ENCODE results near the gene MSANTD1.

Gene MSANTD1

GRCh38 chr4:3267576-3268394, 18.8 kb downstream of the MSANTD1 start:
- DNase-seq = no peak

DNA sequence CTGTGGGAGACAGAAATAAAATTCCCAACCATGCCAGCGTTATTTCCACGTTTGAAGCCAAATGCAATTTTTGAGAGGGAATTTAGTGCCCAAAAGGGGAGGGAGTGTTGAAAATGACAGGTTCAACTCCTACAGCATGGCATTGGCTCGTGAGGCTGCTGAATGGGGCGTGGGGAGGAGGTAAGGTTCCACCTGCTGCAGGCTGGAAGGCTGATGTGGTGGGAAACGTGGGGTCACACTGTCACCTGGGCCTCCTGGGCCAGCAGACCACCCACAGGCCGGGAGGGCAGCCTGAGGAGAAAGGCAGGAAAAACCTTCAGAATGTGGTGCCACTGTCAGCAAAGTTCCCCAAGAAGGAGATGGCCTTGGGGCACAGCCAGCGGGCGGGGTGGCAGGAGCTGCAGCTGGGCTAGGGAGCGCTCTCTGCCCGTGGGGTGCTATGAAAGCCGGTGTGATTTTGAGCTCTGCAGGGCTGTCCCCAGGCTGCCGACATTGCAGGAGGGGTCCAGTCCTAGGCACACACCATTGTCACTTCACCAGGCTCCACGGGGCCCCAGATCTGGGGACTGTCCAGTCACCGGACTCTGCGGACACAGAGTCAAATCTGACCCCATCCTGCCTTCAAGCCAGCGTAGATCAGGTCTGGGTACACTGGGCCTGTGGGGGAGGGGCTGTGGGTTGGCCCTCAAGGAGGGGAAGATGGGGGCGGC, 19.6 kb downstream of the MSANTD1 start:
- no peak for DNase-seq

DNA sequence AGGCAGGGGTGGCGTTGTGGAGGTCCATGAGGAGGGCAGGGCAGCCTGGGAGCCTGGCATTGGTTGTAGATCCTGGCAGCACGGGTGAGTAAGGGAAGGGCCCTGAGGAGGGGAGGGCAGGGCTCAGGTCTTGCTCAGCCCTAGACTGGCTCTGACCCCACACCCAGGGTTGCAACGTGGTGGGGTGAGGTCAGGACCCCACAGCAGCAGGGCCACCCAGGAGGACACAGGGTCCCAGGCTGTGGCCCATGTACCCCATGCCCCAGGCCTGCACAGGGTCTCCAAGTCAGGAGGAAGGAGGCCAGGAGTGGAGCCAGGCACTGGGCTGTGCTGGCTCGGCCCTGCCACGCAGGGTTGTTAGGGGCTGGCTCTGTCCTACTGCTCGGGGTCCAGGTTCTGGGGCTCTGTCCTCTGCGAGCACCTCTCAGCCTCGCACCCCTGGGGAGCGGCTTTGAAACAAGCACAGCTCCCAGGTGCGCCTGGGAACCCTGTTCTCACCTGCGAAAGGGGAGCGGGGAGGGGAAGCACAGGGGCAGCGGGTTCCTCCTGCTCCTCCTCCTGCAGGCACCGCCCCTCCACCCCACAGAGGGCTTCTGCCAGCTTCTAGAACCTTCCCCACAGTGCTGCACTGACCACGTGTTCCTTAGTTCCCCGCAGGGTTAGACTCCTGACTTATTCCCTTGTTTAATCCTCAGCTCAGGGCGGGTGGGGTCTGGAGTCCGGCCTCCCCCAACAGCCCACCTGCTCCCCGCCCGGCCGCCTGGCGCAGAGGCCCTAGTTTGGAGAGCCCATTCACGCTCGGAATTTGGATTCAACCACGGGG, 20.4 kb downstream of the MSANTD1 start:
- no peak for DNase-seq

DNA sequence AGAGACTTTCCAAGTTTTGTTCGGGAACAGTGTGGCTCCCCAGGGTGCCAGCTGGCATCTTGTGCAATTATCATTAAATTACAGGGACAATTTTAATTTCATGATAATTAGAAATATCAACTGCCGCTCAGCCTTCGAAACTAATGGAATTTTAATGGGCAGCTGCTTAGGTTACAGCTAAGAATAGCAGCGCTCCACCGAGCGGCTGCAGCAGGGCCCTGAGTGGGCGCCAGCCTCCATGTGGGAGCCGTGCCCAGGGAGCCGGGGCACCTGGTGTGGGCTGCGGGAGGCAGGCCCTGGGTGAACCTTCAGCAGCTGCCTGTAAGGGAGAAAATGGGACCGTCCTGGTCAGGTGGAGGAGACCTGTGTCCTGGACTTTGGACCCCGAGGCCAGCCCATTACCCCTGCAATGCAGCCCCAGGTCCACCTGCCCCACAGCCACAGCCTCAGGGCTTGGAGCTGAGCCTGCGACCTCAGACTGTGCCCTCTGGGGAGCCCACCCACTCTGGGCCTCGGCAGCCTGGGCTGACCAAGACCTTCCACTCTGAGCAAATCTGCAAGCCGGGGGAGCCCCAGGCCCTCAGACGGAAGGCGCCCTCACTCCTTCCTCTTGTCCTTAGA, 21.1 kb downstream of the MSANTD1 start:
- DNase-seq = no peak

DNA sequence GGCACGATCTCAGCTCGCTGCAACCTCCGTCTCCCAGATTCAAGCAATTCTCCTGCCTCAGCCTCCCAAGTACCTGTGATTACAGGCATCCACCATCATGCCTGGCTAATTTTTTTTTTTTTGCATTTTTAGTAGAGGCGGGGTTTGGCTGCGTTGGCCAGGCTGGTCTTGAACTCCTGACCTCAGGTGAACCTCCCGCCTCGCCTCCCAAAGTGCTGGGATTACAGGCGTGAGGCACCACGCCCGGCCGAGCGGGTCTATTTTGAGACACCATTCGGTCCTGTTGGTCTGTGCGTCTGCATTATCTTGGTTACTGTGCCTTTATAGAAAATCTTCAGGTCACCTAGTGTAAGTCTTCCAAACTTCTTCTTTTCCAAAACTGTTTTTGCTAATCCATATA, 22.2 kb downstream of the MSANTD1 start:
- no peak for DNase-seq

- no peak for DNase-seq
These were observed 28.0 kb downstream of the MSANTD1 start for GRCh38 chr4:3276986-3277385.

DNA sequence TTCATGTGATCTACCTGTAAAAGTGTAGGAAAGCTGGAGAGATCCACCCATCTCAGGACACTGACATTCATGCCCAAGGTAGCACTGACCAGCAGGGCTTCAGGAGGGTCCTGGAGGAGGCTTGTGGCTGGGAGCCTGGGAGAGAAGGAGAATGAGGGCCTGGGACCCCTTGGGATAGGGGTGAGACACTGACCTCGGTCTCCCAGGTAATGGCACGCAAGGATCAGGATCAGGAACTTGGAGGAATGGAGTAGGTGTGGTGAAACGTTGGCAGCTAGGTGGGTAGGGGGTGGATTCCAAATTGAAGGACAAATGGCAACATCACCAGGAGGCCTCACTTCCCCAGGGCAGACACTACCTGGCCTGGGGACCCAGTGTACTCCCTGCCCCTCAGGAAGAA, 31.5 kb downstream of the MSANTD1 start:
- no peak for DNase-seq

- DNase-seq = no peak
These were observed 34.5 kb downstream of the MSANTD1 start for GRCh38 chr4:3283483-3283882.

- DNase-seq = no peak
These were observed 35.0 kb downstream of the MSANTD1 start for GRCh38 chr4:3283916-3284315.

GRCh38 chr4:3284734-3285557, 36.0 kb downstream of the MSANTD1 start:
- no peak for DNase-seq

- no peak for DNase-seq
These were observed 36.8 kb downstream of the MSANTD1 start for GRCh38 chr4:3285558-3286334.

DNA sequence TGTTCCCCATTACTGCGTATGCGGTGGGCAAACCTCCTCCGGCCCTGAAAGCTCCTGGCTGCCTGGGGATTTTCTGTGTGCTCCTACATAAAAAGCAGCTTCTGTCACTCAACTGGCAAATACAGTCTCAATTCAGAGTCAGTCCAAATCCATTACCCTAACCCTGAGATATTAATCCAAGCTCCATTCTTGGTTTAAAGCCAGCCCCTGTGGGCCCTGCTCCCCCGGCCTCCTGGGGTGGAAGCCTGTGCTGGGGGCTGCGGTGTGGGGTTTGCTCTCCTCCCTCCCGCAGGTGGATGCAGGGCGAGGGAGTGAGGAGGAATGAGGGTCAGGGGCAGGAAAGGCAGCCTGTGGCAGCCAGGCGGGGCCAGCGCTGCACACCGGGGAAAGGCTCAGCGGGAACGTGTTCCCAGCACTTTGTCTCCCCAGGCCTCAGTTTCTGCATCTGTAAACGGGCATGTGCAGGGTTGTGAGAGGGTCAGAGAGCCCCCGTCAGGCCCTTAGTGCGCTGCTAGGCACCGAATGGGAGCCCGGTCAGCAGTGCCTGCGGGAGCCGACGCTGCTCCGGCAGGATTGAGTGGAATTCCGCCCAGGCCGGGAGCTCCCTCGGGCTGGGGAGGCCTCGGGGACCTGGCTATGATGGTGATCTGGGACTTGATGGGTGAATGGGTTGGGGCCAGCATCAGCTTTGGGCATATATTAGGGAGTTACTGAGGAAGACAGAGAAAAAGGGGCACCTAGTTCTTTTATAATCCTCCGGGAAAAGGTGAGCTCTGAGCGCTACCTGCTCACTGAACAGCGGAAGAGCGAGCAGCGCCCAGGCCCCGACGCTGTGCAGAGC, 37.6 kb downstream of the MSANTD1 start:
- DNase-seq = no peak

GRCh38 chr4:3287271-3287971, 38.5 kb downstream of the MSANTD1 start:
- no peak for DNase-seq

- no peak for DNase-seq
These were observed 39.1 kb downstream of the MSANTD1 start for GRCh38 chr4:3287972-3288570.

- DNase-seq = no peak
These were observed 39.7 kb downstream of the MSANTD1 start for GRCh38 chr4:3288571-3289094.

DNA sequence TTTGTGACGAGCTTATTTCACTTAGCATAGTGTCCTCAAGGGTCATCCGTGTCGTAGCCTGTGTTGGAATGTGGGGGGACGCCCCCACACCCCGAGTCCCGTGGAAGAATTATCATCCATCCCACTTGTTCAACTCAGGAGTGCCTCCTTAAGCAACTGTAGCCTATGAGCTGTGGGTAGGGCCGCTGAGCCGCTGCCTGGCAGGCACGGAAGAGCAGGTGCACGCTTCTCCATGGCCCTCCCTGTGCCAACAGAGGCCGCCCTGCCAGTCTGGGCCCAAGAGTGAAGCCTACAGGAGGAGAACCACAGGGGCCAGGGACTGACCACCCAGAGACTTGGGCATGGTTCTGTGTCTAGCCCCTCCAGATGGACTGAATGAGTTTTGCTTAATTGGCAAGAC, 41.5 kb downstream of the MSANTD1 start:
- no peak for DNase-seq

DNA sequence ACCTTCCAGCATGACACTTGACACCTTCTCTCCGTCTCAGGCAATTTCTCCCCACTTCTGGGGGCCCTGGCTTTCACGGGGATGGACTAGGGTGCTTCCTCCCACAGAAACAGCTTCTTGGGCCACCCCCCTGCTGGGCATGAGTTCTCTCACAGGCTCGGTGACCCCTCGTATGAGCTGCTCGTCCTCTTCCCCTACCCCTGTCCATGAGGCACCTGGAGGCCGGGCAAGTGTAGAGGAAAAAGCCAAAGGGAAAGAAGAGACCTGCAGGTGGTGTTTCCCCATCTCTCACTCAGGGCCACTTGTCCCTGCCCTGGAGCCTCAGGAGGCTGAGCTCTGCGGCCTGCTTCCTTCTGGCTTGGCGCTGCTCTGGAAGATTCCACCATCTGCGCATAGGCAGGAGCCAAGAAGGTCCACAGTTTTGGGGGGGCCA, 41.9 kb downstream of the MSANTD1 start:
- DNase-seq = no peak

GRCh38 chr4:3291411-3291968, 42.5 kb downstream of the MSANTD1 start:
- DNase-seq = no peak
